ENCODE measurements around the gene PLCXD1.
"Not testable (repeated sequence)": the region's sequence is repeated elsewhere in the genome, so short reads cannot be mapped to it uniquely, and the experiment has no call there.

Gene PLCXD1

DNA sequence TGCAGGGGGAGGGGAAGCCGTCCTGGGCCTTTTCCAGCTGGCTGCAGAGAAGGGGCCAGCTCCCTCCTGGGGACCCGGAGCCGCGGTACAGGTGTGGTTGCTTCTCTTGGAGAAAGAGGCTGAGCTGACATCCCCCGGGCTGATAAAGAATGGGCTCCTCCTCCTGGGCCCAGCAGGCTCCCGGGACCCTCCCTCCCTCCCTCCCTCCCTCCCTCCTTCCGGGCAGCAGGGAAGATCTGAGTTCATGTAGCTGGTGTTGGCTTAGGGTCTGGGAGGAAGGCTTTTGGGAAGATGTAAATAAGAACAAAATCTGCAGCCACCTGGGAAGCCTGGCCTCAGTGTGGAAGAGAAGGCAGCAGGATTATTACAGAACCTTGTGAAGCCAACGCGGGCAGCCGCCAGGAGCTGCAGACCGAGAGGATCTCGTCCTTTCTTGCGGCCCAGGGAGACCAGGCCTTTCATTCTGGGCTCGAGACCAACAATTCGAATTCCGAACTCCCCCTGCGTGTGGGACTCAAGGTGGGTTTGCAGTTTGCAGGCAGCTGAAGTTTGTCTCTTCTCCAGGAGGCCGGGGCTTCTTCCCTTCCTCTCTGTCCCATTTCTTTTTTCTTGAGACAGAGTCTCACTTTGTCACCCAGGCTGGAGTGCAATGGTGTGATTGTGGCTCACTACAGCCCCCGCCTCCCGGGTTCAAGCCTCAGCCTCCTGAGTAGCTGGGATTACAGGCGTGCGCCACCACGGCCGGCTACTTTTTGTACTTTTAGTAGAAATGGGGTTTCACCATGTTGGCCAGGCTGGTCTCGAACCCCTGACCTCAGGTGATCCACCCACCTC lies at the start of gene PLCXD1:
Gene PLCXD1 (plus strand): TSS at position 216 of the 834 bp plus-strand sequence. CDS start 2,807 bp downstream, outside the sequence.
- no peak for DNase-seq (ENCODE audit: extremely low read depth, low read depth)
- TF ChIP-seq CTCF (IDR thresholded peaks at IDR 0.05; ENCODE audit: low read depth, low read length, missing control alignments), result no peak
- H3K4me3 ChIP-seq (replicated peaks; ENCODE audit: low read depth, low read length), result peak within 1 kb of the TSS; percentile 40

DNA sequence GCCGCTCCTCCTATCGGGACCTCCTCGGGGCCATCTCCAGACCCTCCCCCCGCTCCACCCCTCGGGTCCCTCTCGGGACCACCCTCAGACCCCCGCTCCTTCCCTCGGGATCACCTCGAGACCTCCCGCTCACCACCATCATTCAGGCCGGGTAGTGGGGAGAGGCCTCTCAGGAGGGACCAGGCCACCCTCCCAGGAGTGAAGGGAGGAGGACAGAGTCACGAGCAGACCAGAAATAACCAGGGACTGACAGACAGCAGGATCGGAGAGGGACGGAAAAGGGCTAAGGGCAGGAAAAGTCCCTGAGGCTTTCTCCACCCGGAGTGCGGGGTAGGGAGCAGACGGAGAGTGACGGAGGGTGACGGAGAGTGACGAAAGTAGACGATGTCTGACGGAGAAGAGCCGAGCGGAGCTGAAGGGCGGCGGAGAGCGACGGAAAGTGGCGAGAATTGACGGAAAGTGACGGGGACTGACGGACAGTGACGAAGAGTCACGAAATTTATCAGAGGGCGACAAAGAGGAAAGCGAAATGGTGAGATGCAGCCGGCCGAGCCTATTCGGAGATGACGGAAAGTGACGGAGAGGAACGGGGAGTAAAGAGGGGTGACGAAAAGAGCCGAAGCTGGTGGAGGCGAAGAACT lies 49.4 kb upstream of the PLCXD1 start:
- not testable (repeated sequence) for DNase-seq (ENCODE audit: extremely low read depth, low read depth); H3K4me3 ChIP-seq (replicated peaks; ENCODE audit: low read depth, low read length)

- H3K4me3 ChIP-seq (replicated peaks; ENCODE audit: low read depth, low read length); DNase-seq (ENCODE audit: extremely low read depth, low read depth): not testable (repeated sequence)
Observed at GRCh38 chrX:232278-232655, 48.9 kb upstream of the PLCXD1 start.

GRCh38 chrX:236201-236600 lies 45.0 kb upstream of the PLCXD1 start:
- not testable (repeated sequence) for H3K4me3 ChIP-seq (replicated peaks; ENCODE audit: low read depth, low read length); DNase-seq (ENCODE audit: extremely low read depth, low read depth)

GRCh38 chrX:250965-251364 lies 30.2 kb upstream of the PLCXD1 start:
- H3K4me3 ChIP-seq (replicated peaks; ENCODE audit: low read depth, low read length), result no peak overlapping the region
- DNase-seq (ENCODE audit: extremely low read depth, low read depth), result no peak
- TF ChIP-seq CTCF (IDR thresholded peaks at IDR 0.05; ENCODE audit: low read depth, low read length, missing control alignments), result no peak

DNA sequence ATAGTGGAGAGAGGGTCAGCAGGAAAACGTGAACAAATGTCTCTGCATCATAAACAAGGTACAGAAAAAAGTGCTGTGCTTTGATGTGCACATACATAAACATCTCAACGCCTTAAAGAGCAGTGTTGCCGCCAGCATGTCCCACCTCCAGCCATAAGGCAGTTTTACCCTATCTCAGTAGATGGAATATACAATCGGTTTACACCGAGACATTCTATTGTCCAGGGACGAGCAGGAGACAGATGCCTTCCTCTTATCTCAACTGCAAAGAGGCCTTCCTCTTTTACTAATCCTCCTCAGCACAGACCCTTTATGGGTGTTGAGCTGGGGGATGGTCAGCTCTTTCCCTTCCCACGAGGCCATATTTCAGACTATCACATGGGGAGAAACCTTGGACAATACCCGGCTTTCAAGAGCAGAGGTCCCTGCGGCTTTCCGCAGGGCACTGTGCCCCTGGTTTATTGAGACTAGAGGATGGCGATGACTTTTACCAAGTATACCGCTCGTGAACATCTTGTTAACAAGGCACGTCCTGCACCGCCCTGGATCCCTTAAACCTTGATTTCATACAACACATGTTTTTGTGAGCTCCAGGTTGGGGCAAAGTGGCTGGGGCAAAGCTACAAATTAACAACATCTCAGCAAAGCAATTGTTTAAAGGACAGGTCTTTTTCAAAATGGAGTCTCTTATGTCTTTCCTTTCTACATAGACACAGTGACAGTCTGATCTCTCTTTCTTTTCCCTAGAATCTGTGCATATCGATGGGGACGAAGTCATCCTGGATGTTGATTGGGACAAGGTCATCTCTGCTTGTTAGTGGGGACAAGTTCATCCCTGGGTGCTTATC lies 29.6 kb upstream of the PLCXD1 start:
- DNase-seq (ENCODE audit: extremely low read depth, low read depth); H3K4me3 ChIP-seq (replicated peaks; ENCODE audit: low read depth, low read length): not testable (repeated sequence)

- no peak for DNase-seq (ENCODE audit: extremely low read depth, low read depth)
- no peak overlapping the region for H3K4me3 ChIP-seq (replicated peaks; ENCODE audit: low read depth, low read length)
- TF ChIP-seq CTCF (IDR thresholded peaks at IDR 0.05; ENCODE audit: low read depth, low read length, missing control alignments), result no peak
Observed at GRCh38 chrX:252244-252956, 28.8 kb upstream of the PLCXD1 start.

- H3K4me3 ChIP-seq (replicated peaks; ENCODE audit: low read depth, low read length), result no peak overlapping the region
- no peak for DNase-seq (ENCODE audit: extremely low read depth, low read depth)
- TF ChIP-seq CTCF (IDR thresholded peaks at IDR 0.05; ENCODE audit: low read depth, low read length, missing control alignments), result no peak
Observed at GRCh38 chrX:252957-253291, 28.3 kb upstream of the PLCXD1 start.
